Muscle layer of colon (tissue), 2 donors: ENCODE measurements around the gene C2orf78.
"Not testable (repeated sequence)": the region's sequence is repeated elsewhere in the genome, so short reads cannot be mapped to it uniquely, and the experiment has no call there.

Source experiments
- H3K27ac ChIP-seq: one replicate; pipeline ENCODE4 v1.7.0; 2013; ENCODE audit warnings: low read depth, mild to moderate bottlenecking, low read length, moderate library complexity
- H3K27me3 ChIP-seq, 2 donors: one replicate each; pipeline ENCODE4 v1.7.0; 2013; ENCODE audit warnings: low read length in 2 of 2, mild to moderate bottlenecking in 2 of 2; ENCODE audit not compliant: insufficient read depth in 2 of 2, control insufficient read depth in 1 of 2
- H3K36me3 ChIP-seq: one replicate; pipeline ENCODE4 v1.7.0; 2013; ENCODE audit warnings: mild to moderate bottlenecking, low read length; ENCODE audit not compliant: insufficient read depth
- H3K4me1 ChIP-seq: one replicate; pipeline ENCODE4 v1.7.0; 2013; ENCODE audit warnings: mild to moderate bottlenecking, low read length; ENCODE audit not compliant: insufficient read depth
- H3K4me3 ChIP-seq, 2 donors: one replicate each; pipeline ENCODE4 v1.7.0; 2013; ENCODE audit warnings: low read length in 2 of 2, low read depth in 1 of 2, mild to moderate bottlenecking in 1 of 2, moderate library complexity in 1 of 2
- H3K9ac ChIP-seq: one replicate; pipeline ENCODE4 v1.7.0; 2013; ENCODE audit warnings: low read length
- H3K9me3 ChIP-seq: one replicate; pipeline ENCODE4 v1.7.0; 2013; ENCODE audit warnings: mild to moderate bottlenecking, low read length
- donor health status: abdominal sarcoma.
- donor health status: Adenocarcinoma of cecum.

Gene C2orf78

DNA sequence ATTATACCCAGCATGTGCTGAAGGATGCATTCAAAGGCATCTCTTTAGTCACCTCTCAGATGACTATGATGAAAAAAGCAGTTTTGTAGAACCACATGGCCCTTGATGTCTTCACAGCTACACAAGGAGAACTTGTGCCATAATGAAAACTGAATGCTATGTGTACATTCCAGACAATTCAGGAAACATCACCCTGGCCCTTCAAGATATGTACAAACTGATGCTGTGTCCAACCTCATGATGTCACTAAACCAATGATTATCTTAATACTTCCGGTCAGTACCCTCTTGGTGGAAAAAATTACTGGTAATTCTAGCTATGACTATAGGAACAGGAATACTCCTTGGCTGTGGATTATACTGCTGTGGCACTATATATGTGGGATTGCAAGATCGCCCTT lies 24.1 kb upstream of the C2orf78 start:
- no peak overlapping the region for H3K27ac ChIP-seq

DNA sequence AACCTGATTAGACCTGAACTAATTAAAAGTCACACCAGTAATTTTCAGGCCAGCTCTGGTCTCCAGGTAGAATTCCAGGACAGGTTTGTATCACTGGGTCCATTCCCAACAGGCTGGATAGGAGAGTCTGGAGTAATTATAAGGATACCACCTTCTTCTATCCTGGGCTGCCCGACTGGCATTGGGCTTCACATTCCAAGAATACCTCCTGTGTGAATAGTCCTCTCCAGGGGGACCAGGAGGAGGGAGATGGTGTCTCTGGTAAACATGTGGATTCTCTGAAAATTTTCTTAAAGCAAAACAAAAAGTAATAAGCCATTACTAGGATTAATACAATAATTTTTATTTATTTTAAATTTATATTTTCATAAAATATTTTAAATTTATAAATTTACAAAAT lies 21.4 kb upstream of the C2orf78 start:
- H3K27ac ChIP-seq = no peak overlapping the region
- peaks cover 58% of the 10 kb centered on the region for H3K36me3 ChIP-seq
- no peaks in the 10 kb centered on the region for H3K27me3 ChIP-seq
- peaks cover 12% of the 10 kb centered on the region for H3K4me1 ChIP-seq
- no peak overlapping the region for H3K4me3 ChIP-seq
- no peaks in the 10 kb centered on the region for H3K9me3 ChIP-seq
- H3K9ac ChIP-seq = no peak overlapping the region

More for the DNA sequence above, 24.1 kb upstream of the C2orf78 start:
- H3K27me3 ChIP-seq = no peaks in the 10 kb centered on the region
- H3K4me1 ChIP-seq = peaks cover 12% of the 10 kb centered on the region
- H3K9me3 ChIP-seq = no peaks in the 10 kb centered on the region
- no peak overlapping the region for H3K4me3 ChIP-seq
- H3K36me3 ChIP-seq = peaks cover 49% of the 10 kb centered on the region
- H3K9ac ChIP-seq = no peak overlapping the region

DNA sequence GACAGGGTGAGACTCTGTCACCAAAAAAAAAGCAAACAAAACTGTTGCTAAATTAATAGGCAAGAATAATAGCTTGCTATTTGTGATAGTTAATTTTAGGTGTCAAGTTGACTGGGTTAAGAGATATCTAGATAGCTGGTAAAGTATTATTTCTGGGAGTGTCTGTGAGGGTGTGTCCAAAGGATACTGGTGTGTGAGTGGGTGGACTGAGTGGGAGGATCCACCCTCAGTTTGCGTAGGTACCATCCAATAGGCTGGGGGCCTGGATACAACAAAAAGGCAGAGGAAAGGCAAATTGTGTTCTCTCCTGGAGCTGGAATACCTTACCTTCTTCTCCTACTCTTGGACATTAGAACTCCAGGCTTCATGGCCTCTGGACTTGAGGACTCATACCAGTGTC lies 19.0 kb upstream of the C2orf78 start:
- Histone ChIP-seq H3K36me3 (peaks cover 66% of the 10 kb centered on the region), H3K9ac (no peak overlapping the region), H3K4me1 (peaks cover under 1% of the 10 kb centered on the region), H3K27ac (no peak overlapping the region), H3K9me3 (no peaks in the 10 kb centered on the region), H3K4me3 (no peak overlapping the region), H3K27me3 (no peaks in the 10 kb centered on the region)

DNA sequence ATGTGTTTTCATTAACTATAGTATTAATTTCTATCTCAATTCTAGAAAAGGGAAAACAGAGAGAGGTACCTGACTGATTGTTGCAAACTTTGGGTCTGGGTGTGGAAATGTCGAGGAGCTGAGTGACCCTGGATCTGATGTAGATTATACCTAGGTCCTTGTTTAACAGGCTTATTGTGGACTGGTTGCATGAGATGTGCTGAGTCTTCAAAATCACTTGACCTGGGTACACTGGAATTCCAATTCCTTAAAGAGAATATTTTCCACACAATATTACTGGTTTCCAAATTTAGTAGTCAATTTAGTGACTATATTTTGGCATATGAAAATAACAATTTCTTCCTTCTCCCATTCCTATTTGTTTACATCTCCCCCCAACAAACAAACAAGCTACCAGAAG lies 17.6 kb upstream of the C2orf78 start:
- Histone ChIP-seq H3K9ac (no peak overlapping the region), H3K9me3 (no peaks in the 10 kb centered on the region), H3K27ac (no peak overlapping the region), H3K4me3 (no peak overlapping the region), H3K4me1 (no peaks in the 10 kb centered on the region), H3K36me3 (peaks cover 58% of the 10 kb centered on the region), H3K27me3 (no peaks in the 10 kb centered on the region)

DNA sequence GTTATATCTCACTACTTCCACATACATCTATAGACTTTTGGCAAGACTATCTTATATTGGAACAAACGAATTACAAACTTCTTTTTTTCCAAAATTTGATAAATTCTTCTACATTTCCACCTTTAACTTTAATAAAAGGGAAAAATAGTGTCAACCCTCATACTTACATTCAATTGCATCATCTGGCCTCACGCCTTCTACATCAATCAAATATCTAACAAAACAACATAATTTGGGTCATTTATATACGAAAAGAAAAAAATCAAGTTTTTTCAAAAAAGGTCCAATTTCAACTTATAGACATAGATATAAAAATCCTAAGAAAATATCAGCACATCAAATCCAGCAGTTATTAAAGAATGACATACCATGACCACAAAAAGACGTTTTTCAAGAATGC lies 17.0 kb upstream of the C2orf78 start:
- no peaks in the 10 kb centered on the region for H3K27me3 ChIP-seq
- no peaks in the 10 kb centered on the region for H3K4me1 ChIP-seq
- H3K9me3 ChIP-seq = no peaks in the 10 kb centered on the region
- H3K9ac ChIP-seq = no peak overlapping the region
- no peak overlapping the region for H3K27ac ChIP-seq
- H3K4me3 ChIP-seq = no peak overlapping the region
- H3K36me3 ChIP-seq = peaks cover 54% of the 10 kb centered on the region

DNA sequence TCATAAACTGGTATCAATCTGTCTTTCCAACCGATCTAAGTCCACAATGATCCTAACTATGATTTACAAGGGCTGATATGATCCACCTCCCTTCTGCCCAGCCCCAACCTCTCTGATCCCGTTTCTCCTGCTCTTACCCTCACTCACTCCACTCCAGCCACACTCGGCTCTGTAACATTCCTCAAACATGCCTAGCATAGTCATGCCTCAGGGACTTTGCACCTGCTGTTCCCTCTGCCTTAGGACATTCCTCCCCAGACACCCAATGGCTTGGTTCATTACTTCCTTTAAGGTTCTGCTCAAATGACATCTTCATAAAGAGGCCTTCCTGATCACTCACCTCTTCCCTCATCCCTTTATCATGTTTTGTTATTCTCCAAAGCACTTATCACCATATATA lies 13.3 kb upstream of the C2orf78 start:
- H3K27ac ChIP-seq = no peak overlapping the region
- no peaks in the 10 kb centered on the region for H3K27me3 ChIP-seq
- H3K4me3 ChIP-seq = no peak overlapping the region
- peaks cover 60% of the 10 kb centered on the region for H3K36me3 ChIP-seq
- H3K9me3 ChIP-seq = no peaks in the 10 kb centered on the region
- H3K9ac ChIP-seq = no peak overlapping the region
- H3K4me1 ChIP-seq = no peaks in the 10 kb centered on the region

DNA sequence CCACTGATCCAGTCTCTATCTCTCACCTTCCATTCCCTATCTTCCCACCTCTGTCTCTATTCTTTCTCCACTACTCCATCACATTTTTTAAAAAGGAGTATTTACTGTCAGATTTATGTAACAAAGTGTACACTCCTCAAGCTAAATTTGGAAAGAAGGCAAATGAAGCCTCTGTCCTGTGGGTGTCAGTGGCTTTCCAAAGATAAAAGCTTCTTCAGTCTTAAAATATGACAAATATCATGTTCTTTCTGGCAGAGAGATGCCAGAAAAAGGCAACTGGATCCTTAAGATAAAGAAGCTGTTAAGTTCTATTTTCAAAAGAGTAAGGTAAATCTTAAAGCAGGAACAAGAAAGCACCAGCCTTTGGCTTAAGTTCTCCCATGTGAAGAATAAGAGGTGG lies 11.2 kb upstream of the C2orf78 start:
- Histone ChIP-seq H3K4me1 (no peaks in the 10 kb centered on the region), H3K9me3 (no peaks in the 10 kb centered on the region), H3K27me3 (no peaks in the 10 kb centered on the region), H3K4me3 (no peak overlapping the region), H3K9ac (no peak overlapping the region), H3K36me3 (peaks cover 57% of the 10 kb centered on the region), H3K27ac (no peak overlapping the region)

DNA sequence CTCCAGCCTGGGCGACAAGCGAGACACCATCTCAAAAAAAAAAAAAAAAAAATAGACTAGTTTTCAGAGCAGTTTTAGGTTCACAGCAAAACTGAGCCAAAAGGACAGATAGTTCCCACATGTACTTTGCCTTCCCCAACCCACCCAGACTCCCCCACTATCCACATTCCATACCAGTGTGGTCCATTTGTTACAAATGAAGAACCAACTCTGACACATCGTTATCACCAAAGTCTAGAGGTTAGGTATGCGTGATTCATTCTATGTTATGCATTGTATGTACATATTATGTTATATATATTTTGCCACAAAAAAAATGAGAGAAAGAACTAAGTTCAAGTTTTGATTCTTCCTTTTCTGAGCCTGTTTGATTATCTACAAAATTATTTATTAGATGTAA lies 7.6 kb upstream of the C2orf78 start:
- no peaks in the 10 kb centered on the region for H3K27me3 ChIP-seq
- H3K9me3 ChIP-seq = no peaks in the 10 kb centered on the region
- H3K27ac ChIP-seq = no peak overlapping the region
- H3K9ac ChIP-seq = no peak overlapping the region
- peaks cover 40% of the 10 kb centered on the region for H3K36me3 ChIP-seq
- H3K4me1 ChIP-seq = peaks cover 9% of the 10 kb centered on the region
- no peak overlapping the region for H3K4me3 ChIP-seq

DNA sequence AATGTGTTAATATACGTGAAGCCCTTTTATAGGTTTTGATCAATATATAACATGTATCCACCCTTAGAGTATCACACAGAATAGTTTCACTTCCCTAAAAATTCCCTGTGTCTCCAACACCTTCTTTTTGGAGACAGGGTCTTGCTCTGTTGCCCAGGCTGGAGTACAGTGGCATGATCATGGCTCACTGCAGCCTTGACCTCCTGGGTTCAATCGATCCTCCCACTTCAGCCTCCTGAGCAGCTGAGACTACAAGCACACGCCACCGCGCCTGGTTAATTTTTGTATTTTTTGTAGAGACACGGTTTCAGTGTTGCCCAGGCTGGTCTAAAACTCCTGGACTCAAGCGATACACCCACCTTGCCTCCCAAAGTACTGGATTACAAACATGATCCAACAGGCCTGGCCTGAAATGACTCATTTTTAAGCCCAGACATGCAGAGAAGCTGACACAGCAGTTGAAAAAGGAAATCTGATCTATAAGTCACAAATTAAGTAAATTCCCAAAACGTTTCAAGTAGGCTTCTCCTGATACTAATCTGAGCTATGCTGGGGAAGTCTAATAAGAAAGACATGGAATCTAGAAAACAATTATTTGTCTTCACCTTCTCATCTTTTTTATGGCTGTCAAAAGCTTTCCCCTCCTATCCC lies 7.0 kb upstream of the C2orf78 start:
- Histone ChIP-seq H3K36me3 (peaks cover 38% of the 10 kb centered on the region), H3K9ac (no peak overlapping the region), H3K9me3 (no peaks in the 10 kb centered on the region), H3K27me3 (no peaks in the 10 kb centered on the region), H3K27ac (no peak overlapping the region), H3K4me1 (peaks cover 9% of the 10 kb centered on the region), H3K4me3 (no peak overlapping the region)

DNA sequence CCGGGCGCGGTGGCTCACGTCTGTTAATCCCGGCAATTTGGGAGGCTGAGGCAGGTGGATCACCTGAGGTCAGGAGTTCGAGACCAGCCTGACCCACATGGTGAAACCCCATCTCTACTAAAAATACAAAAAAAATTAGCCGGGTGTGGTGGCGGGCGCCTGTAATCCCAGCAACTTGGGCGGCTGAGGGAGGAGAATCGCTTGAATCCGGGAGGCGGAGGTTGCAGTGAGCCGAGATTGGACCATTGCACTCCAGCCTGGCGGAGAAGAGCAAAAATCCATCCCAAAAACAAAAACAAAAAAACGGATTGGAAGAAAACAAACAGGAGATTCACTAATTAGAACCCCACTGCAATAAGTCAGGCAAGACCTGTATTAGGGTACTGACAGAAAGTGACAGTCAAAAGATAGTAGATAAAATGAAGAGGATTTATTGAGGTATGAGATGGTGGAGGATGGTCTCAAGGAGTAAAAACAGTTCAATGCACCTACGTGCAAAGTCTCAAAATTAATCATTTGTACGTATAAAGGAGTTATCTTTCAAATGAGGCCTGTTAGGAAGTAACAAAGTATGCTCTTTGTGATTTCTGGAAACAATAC lies 5.0 kb upstream of the C2orf78 start:
- not testable (repeated sequence) for H3K4me1 ChIP-seq, H3K27me3 ChIP-seq, H3K9me3 ChIP-seq
- Histone ChIP-seq H3K4me3 (peak overlapping the region; percentile 83 to 91), H3K9ac (peak overlapping the region; percentile 93), H3K36me3 (peaks cover 20% of the 10 kb centered on the region), H3K27ac (peak overlapping the region; percentile 92)

DNA sequence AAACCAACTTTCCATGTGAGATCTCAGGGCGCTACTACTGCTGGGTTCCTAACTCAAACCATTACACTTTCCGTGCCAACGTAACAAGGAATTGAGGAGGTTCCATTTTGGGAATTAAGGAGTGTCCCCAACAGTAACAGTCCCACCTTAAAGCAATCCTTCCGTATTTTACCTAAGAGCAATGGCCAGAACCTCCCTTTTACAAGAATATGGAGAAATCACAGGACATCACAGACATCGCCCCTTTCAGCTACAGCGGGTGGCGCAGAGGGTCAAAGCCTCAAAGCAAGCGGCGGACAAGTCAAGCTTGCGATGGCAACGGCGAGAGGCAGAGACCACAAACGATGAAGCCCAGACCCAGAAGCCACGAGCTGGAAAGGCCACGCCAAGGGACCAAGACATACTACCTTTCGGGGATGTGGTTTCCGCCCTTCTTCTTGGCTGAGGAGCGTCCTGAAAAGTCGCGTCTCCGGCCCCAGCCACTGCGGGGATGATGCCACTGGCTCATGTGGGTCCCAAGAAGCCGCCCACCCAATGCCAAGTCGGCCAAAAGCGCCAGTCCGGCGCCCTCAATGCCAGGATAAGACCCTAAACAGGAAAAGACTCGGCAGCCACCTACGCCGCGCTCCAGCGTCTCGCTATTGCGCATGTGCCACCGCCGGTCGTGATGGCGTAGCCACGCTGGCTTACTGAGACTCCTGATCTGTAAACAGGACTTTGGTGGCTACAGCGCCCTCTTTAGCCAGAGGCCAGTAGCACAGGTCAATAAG lies 4.3 kb upstream of the C2orf78 start, which contains the start of gene DUSP11:
Gene DUSP11, minus strand, starts transcription at position 637 of the 770 bp plus-strand sequence. Its CDS starts 129 bp downstream, at position 508.
- Histone ChIP-seq H3K9me3 (no peaks in the 10 kb centered on the region), H3K36me3 (peaks cover 15% of the 10 kb centered on the region), H3K4me3 (peak within 1 kb of the TSS; percentile 83 to 91), H3K4me1 (peaks cover 9% of the 10 kb centered on the region), H3K27me3 (no peaks in the 10 kb centered on the region), H3K9ac (peak within 1 kb of the TSS; percentile 93), H3K27ac (peak within 1 kb of the TSS; percentile 92)
